ENCODE data around the gene CBX2.
"Not testable (repeated sequence)": the region's sequence is repeated elsewhere in the genome, so short reads cannot be mapped to it uniquely, and the experiment has no call there.

CBX2 gene

GRCh38 chr17:79743614-79744013 is 34.3 kb upstream of the CBX2 start:
- DNase-seq = no peak

- no peak for DNase-seq
These were observed 32.3 kb upstream of the CBX2 start for GRCh38 chr17:79745641-79746105.

- DNase-seq = no peak
These were observed 30.9 kb upstream of the CBX2 start for GRCh38 chr17:79746889-79747507.

GRCh38 chr17:79747508-79748294 is 30.2 kb upstream of the CBX2 start:
- no peak for DNase-seq

- DNase-seq = no peak
These were observed 29.5 kb upstream of the CBX2 start for GRCh38 chr17:79748295-79749099.

- DNase-seq = no peak
These were observed 28.7 kb upstream of the CBX2 start for GRCh38 chr17:79749156-79749815.

- no peak for DNase-seq
These were observed 28.0 kb upstream of the CBX2 start for GRCh38 chr17:79749958-79750357.

- no peak for DNase-seq
These were observed 27.1 kb upstream of the CBX2 start for GRCh38 chr17:79750650-79751545.

- no peak for DNase-seq
These were observed 25.8 kb upstream of the CBX2 start for GRCh38 chr17:79752175-79752574.

GRCh38 chr17:79754370-79754769 is 23.6 kb upstream of the CBX2 start:
- DNase-seq = no peak

GRCh38 chr17:79754903-79755302 is 23.0 kb upstream of the CBX2 start:
- DNase-seq = not testable (repeated sequence)

- no peak for DNase-seq
These were observed 22.4 kb upstream of the CBX2 start for GRCh38 chr17:79755591-79755990.

GRCh38 chr17:79757140-79757745 is 20.7 kb upstream of the CBX2 start:
- no peak for DNase-seq

GRCh38 chr17:79758271-79758670 is 19.7 kb upstream of the CBX2 start:
- no peak for DNase-seq

GRCh38 chr17:79760197-79760906 is 17.6 kb upstream of the CBX2 start:
- no peak for DNase-seq

GRCh38 chr17:79761894-79762589 is 15.9 kb upstream of the CBX2 start:
- no peak for DNase-seq

- no peak for DNase-seq
These were observed 12.2 kb upstream of the CBX2 start for GRCh38 chr17:79765708-79766107.

GRCh38 chr17:79769570-79770506 is 8.1 kb upstream of the CBX2 start:
- no peak for DNase-seq

- no peak for DNase-seq
These were observed 6.7 kb upstream of the CBX2 start for GRCh38 chr17:79771276-79771675.

Data from GOT3 (cell line).